Kidney epithelial cell (primary cell): Measurements from ENCODE around the gene MLNR. TPM values are rescaled to one million over a fixed set of nuclear protein-coding genes. Genes with fewer than 3 reads are reported as not detected.
A peak's percentile ranks its signal among the peaks of the same experiment; 100 is the strongest.

Experiments
- DNase-seq: peaks from one replicate; pipeline ENCODE4 v3.0.0-alpha.2; 2010; ENCODE audit warnings: low read depth
- H3K27me3 ChIP-seq: 2 replicates; pipeline ENCODE4 v1.6.0; 2011; ENCODE audit warnings: low read length; ENCODE audit not compliant: control insufficient read depth, insufficient read depth
- H3K36me3 ChIP-seq: 2 replicates; pipeline ENCODE4 v1.5.1; 2011; ENCODE audit warnings: low read length; ENCODE audit not compliant: control insufficient read depth, insufficient read depth
- H3K4me3 ChIP-seq: 2 replicates; pipeline ENCODE4 v1.5.1; 2011; ENCODE audit warnings: low read depth, mild to moderate bottlenecking, control low read depth, low read length
- total RNA-seq: library from RNA; depleted of rRNA; stranded (reverse); fragments of >200 nt; gene quantifications from 2 replicates; pipeline ENCODE4 v1.2.3, GENCODE V29; 2015
- TF ChIP-seq, protein P1 (sequence below): IDR thresholded peaks from 2 replicates; pipeline ENCODE4 v1.5.1; 2011; ENCODE audit warnings: mild to moderate bottlenecking, moderate library complexity, low read length, control low read depth, inconsistent platforms; ENCODE audit not compliant: insufficient read depth, poor library complexity, severe bottlenecking

MLNR gene
- total RNA-seq, 1 donor from 2014 or later = not detected

DNA sequence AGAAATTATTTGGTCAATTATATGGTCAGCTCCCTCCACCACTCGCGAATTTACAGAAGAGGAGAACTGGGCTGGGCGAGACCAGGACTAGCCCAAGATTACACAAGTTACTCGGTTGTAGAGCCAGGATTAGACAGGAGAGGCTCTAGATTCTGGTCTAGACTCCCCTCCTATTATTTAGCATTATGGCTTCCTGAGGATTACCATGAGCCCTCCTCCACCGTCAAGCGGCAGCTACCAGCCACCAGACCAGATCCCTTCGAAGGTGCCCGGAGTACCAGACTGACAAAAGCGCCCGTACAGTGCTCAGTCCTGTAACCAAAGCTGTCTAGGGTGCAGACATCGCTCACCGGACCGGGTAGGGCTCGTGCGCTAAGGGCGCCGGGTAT is 497 bp upstream of the MLNR start:
- TF ChIP-seq, protein P1, sequence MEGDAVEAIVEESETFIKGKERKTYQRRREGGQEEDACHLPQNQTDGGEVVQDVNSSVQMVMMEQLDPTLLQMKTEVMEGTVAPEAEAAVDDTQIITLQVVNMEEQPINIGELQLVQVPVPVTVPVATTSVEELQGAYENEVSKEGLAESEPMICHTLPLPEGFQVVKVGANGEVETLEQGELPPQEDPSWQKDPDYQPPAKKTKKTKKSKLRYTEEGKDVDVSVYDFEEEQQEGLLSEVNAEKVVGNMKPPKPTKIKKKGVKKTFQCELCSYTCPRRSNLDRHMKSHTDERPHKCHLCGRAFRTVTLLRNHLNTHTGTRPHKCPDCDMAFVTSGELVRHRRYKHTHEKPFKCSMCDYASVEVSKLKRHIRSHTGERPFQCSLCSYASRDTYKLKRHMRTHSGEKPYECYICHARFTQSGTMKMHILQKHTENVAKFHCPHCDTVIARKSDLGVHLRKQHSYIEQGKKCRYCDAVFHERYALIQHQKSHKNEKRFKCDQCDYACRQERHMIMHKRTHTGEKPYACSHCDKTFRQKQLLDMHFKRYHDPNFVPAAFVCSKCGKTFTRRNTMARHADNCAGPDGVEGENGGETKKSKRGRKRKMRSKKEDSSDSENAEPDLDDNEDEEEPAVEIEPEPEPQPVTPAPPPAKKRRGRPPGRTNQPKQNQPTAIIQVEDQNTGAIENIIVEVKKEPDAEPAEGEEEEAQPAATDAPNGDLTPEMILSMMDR = no peak
- DNase-seq = no peak
- no peak overlapping the region for H3K4me3 ChIP-seq
- no peaks in the 10 kb centered on the region for H3K36me3 ChIP-seq
- peaks cover 51% of the 10 kb centered on the region for H3K27me3 ChIP-seq

DNA sequence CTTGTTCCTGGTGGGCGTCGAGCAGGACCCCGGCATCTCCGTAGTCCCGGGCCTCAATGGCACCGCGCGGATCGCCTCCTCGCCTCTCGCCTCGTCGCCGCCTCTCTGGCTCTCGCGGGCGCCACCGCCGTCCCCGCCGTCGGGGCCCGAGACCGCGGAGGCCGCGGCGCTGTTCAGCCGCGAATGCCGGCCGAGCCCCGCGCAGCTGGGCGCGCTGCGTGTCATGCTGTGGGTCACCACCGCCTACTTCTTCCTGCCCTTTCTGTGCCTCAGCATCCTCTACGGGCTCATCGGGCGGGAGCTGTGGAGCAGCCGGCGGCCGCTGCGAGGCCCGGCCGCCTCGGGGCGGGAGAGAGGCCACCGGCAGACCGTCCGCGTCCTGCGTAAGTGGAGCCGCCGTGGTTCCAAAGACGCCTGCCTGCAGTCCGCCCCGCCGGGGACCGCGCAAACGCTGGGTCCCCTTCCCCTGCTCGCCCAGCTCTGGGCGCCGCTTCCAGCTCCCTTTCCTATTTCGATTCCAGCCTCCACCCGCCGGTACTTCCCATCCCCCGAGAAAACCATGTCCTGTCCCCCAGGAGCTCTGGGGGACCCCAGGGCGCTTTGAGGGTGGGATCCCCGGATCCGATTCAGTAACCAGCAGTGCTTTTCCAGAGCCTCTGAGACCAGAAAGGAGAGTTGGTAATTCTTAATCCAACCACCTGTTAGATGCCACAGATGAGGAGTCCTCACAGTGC is 885 bp downstream of the MLNR start:
- Histone ChIP-seq H3K36me3 (no peaks in the 10 kb centered on the region), H3K27me3 (peaks cover 53% of the 10 kb centered on the region), H3K4me3 (peak overlapping the region; percentile 22)
- DNase-seq = no peak
- TF ChIP-seq, protein P1 = no peak

DNA sequence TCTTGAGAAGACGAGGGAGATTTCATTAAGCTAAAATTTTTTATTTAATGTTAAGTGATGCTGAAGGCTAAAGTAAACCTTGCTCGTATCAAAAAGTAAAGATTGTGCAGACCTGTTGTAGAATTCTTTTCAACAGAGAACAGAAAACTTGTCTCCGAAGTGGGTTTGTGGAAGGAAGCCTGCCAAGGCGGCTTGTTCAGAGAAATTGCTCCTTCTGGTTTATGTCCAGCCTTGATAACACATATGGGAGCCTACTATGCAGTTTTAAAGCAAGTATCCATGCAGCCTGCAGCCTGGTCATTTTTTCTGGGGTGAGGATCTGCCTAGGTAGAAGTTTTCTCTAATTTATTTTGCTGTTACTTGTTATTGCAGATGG is 1.4 kb downstream of the MLNR start:
- Histone ChIP-seq H3K36me3 (no peaks in the 10 kb centered on the region), H3K4me3 (no peak overlapping the region), H3K27me3 (peaks cover 53% of the 10 kb centered on the region)
- DNase-seq = no peak
- TF ChIP-seq, protein P1 = no peak

DNA sequence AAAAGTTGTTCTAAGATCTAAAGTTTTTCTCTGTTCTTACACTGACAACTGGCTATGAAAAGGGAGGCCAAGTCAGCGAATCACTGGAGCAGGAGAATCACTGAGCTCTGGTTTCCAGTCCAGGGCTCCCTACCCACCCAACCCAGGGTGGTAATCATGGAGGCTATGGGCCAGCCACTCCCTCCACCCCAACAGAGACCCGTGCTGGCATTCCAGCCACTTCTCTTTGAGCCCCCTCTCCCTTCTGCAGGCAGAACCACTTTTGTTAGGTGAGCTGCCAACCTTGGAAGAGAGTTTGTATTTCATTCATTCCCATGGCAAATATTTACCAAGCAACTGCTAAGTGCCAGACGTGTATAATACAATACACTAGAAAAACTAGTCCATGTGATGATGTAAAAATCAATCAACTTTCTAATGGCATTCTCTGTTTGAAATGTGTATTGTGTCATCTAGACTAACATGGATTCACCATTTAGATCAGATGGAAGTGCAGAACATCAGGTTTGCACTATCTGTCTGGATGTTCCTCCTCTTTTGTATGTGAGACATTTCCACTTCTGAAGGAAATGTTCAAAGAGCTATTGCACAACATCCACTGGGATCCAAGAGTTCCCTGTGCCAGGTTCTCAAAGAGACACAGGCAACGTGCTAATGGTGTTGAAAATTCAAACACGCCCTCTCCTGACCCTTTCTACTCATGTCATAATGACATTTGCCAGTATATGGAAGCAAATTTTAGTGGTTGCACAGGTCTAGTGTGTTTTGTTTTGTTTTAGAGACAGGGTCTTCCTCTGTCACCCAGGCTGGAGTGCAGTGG is 5.3 kb downstream of the MLNR start:
- TF ChIP-seq, protein P1 = no peak
- H3K36me3 ChIP-seq = no peaks in the 10 kb centered on the region
- no peak overlapping the region for H3K4me3 ChIP-seq
- peaks cover 28% of the 10 kb centered on the region for H3K27me3 ChIP-seq
- DNase-seq = no peak

DNA sequence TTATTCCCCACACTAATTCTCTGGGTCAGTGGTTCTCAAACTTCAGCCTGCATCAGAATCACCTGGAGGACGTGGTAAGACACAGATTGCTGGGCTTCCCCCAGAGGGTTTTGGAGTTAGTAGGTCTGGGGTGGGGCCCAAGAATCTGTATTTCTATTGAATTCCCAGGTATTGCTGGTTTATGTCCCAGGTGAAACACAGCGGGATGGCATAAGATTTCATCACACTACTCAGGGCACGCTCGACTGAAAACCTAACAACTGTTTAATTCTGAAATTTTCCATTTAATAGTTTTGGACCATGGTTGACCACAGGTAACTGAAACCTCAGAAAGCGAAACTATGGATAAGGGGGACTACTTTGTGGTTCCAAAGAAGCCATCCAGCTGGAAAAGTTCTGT is 6.5 kb downstream of the MLNR start:
- no peaks in the 10 kb centered on the region for H3K36me3 ChIP-seq
- TF ChIP-seq, protein P1 = no peak
- H3K27me3 ChIP-seq = peaks cover 16% of the 10 kb centered on the region
- DNase-seq = no peak
- H3K4me3 ChIP-seq = no peak overlapping the region
